NOMO-1 treated with dmso at 0.1 percent for 144 hours (cell line): ENCODE results near the gene SGPL1.

Source experiments
- DNase-seq: peaks from one replicate; lab custom pipeline; 2025; ENCODE audit not compliant: unreplicated experiment; lab: John Stamatoyannopoulos, UW

SGPL1 gene

DNA sequence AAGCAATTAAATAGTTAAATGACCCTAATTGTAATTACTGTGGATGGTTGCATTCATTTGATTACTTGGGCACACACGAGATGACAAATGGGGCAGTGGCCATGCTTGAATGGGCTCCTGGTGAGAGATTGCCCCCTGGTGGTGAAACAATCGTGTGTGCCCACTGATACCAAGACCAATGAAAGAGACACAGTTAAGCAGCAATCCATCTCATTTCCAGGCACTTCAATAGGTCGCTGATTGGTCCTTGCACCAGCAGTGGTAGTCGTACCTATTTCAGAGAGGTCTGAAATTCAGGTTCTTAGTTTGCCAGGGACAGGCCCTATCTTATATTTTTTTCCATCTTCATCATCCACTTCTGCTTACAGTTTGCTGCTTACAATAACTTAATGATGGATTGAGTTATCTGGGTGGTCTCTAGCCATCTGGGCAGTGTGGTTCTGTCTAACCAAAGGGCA is 64.4 kb downstream of the SGPL1 start:
- peak; percentile 16 for DNase-seq

DNA sequence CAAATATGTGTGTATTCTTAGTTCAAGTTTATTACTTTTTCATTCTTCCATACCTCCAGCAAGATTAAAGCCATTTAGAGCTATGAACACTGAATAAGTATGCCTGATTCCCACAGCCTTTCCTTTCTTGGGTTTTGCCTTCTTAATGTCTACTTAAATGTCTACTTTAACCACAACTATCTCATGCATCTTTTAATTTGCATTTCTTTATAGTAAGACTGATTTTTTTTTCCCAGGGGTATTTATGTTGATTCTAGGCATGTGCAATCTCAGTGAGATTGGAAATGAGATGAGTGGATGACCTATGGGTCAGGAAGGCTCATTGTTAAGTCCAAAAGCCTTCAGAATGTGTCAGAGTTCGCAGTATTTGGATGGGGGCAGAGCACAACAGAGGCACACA is 69.0 kb downstream of the SGPL1 start:
- no peak for DNase-seq

DNA sequence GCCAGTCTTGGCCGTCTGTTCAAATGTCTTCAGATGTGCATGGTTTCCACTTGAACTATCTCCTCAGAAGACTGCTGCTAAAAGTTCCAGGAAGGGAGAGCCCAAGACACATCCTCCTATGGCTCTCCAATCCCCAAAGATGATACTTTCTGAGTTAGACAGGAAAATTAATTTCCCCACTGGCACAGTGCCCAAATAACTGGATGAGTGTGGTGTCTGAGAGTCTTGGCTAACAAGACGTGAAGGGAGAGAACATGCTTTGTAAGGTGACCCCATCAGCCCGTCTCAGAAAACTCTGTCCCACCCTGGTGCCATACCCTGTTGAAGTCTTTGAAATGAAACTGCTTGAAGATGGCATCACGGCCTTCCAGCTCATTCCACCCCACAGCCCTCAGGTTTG is 69.7 kb downstream of the SGPL1 start:
- no peak for DNase-seq

DNA sequence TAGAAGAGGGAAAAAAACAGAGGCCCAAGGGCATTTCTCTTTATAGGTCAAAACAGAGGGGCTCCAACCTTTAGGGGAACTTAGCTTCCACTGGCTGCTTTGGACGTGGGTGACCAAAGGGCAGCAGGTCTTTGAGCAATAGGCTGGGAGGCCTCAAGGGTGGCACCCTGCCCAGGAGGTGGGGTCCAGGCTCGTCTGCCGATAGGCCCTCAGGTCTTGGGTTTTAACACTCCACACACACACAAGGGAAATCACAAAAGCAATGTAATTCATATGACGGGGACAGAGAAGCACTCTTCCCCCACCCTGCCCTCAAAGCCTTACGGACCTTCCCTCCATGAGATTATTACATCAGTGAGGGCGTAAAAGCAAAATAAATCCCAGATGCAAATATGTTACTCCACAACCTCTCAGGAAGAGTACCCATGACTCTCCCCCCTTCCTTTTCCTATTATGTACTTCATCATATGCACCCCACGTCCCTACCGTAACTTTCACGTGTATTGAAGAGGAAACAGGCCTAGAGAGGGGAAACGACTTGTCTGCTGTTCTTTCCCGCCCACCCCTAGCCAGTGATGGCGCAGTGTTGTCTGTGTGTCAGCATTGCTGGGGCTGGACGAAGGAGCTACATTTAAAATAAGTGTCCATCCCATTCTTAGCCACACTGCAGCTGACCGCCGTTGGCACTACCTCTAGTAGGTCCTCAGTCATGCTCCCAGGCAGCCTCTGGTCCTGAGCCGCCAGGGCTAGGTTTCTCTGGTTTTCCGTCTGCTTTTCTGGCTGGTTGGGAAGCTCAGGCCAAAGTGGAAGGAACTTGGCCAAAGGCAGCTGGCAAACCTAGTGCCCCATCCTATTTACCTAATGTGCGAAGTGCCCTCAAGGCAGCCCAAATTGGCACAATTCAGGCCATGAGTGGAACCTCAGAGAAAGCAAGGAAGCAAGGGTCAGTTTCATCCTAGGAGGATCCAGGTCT is 70.5 kb downstream of the SGPL1 start:
- DNase-seq, result no peak

DNA sequence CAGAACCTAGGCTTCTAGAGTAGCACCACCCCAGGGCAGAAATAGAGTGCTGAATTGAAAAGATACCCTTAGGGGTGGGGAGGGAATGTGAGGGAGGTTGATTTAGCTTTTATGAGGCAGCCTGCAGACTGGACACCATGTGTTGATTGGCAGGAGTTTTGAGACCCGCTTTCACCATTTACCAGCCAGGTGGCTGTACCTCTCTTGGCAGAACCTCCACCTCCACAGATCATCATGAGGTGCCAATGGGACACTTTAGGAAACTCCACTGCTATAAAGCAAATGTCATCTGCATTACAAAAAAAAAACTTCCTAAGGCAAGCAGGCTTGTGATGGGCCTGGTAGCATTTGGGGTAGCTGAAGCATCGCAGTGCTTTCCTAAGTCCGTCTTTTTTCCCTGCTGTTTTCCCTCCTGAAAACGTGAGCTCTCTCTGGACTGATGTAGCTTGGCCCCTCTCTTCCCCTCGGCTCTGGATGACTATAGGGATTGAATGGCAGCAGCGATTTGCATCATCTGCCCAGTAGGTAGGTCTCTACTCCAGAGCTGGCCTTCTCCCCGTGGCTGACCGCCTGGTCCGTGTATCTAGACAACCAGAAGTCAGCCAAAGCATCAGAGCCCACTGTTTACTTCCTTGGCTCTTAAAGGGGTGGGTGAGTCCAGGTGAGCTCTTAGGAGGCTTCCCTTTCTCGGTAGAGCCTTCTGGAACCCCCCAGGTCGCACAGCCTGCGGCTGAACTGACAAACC is 71.3 kb downstream of the SGPL1 start:
- DNase-seq, result no peak

DNA sequence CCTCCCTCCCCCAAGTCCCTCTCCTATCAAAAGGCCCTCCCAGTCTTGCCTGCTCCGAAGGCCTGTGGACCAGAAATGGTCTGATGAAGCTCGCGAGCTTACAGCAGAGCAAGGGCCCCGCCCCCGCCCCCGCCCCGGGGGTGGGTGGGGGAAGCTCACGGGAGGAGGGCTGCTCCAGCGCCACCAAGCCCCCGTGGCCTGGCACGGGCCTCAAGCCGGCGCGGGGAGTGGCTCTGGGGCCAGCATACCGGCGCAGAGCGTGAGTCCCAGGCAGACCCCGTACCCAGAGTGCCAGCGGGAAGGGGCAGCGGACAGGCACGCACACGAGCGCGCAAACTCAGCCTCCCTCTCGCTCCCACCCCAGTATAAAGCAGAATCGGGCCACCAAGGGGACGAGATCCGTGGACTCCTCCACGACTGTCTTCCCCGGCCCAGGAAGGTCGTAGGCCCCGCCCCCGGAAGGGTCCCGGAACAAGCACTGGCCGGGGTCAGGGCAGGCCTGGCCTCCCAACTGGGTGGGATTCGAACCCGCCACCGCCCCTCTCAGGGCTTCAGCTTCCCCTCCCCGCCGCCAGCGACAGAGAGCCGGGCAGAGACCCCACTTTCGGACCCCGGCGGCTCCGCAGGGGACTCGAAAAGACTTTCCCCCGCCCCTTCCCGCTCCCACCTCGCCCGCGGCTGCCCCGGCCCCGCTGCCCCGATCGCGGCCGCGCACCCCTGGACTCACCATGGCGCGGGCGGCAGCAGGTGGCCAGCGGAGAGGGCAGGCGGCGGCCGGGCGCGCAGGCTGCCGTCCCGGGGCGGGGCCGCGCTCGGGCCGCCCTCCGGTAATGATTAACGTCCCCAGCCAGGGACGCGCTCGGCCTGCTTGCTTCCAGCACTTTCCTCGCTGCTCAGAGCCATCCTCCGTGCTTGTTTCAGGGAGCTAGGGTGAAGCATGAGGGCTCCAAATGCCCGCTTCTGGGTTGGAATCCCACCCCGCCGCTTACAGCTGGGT is 72.4 kb downstream of the SGPL1 start, which contains the start of gene PCBD1:
Gene PCBD1 (minus strand): TSS at position 762 of the 997 bp plus-strand sequence. CDS start 32 bp downstream, at position 730.
- peak; percentile 36 for DNase-seq

DNA sequence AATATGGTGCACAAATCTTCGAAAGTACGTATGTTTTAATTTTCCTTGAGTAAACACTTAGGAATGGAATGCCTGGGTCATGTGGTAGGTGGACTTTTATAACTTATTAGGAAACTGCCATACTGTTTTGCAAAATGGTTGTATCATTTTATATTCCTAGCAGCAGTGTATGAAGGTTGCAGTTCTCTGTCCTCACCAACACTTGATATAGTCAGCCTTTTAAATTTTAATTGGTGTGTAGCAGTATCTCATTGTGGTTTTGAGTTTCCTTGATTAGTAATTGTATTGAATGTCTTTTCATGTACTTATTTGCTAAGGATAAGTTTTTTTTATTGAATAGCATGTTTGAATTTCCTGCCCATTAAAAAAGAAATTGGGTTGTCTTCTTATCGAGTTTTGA is 73.5 kb downstream of the SGPL1 start:
- no peak for DNase-seq

DNA sequence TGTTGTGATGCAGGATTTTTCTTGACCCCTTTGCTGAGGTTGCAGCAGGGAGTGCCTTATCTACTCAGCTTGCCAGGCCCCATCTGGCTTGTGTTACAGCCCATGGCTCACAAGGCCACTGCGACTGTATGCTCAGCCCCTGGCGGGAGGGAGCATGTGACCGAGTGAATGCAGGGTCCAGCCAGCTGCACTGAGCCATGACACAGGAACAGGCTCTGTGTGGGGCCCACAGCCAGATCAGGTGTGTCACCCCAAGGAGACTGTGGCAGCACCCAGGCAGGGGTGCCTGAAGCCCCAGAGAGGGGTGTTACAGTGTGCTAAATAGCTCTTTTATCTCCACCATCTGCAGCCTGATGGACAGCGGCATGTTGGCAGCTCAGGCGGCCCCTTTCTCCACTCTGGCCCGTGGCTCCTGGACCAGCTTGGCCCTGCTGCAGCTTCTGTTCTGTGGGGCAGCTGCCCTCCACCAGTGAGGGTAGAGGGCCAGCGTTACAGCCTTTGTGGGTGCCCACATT is 75.2 kb downstream of the SGPL1 start:
- DNase-seq, result no peak

DNA sequence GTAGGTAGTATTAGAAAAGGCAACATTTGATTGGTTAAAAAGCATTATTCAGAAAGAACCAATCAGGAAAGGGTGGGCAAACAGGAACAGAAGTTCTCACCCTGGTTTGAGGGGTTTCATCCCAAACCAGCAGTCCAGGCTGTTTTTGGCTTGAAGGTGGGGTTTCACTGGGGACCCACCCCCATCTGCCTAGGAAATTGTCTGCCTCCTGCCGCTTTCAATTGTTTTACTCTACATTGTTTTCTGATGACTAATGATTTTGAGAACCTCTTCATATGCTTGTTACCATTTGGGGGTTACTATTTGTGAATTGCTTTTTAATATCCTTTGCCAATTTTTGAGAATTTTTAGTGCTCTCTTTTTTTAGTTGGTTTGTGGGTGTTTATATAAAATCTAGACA is 75.9 kb downstream of the SGPL1 start:
- no peak for DNase-seq

DNA sequence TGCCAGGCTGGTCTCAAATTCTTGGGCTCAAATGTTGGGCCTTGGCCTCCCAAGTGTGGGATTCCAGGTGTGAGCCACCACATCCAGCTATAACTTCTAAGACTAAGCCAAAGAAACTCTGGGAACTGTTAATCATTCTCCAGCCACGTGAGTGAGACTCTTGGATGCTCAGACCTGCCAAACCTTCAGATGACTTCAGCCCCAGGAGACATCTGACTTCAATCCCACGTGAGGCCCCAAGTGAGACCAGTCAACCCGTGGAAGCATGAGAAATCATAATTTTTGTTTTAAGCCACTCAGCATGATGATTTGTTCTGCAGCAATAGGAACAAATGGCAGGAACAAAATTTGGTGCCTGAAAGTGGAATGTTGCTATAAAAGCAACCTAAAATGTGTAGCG is 76.9 kb downstream of the SGPL1 start:
- DNase-seq, result no peak

DNA sequence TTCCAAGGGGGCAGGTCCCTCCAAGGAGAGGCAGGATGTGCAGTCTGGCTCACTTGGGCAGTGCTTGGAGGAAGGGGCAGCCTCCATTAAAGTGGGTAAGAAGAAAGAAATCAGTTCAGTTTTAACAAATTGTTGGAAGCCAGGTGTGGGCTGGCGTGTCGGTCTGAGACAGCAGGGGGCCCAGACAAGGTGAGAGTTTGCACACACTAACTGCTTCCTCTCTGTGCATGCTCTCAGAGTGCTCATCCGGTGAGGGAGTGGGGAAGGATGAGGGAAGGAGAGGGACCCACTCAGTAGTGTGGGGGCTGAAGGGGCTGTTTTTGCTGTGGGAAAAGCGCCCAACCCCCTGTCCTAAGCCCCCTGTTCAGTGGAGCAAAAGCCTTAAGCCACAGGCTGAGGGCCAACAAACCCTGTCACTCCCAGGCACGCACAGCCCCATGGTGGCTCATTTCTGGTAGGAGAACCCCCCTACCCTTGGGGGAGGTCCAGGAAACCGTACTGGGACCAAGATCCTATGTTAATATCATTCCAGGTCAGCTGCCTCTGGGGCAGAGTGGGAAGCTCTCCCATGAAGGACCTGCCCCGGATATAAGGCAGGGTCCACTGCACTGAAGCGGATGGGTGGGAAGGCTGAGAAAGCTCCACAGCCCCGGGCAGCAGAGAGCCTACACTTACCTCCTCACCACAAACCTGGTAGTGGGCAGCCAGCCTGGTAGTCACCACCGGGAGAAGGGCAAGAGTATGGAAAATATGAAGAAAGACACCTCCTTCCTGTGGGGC is 77.7 kb downstream of the SGPL1 start:
- no peak for DNase-seq

DNA sequence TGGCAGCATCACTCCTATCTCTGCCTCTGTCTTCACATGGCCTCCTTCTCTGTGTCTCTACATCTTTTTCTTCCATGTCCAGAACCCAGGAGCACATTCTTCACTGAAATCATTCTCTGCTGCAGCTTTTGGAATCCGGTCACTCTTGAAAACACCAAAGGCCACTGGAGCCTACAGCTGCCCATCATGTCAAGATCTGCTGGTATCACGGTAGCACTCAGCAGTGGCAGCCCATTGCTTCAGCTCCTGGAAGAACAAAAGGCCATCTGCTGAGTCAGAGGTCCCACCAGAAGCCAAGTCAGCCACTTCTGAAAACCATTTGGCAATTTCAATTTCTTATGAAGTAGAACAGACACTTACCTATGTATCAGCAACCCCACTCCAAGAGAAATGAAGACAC is 78.7 kb downstream of the SGPL1 start:
- DNase-seq, result no peak

DNA sequence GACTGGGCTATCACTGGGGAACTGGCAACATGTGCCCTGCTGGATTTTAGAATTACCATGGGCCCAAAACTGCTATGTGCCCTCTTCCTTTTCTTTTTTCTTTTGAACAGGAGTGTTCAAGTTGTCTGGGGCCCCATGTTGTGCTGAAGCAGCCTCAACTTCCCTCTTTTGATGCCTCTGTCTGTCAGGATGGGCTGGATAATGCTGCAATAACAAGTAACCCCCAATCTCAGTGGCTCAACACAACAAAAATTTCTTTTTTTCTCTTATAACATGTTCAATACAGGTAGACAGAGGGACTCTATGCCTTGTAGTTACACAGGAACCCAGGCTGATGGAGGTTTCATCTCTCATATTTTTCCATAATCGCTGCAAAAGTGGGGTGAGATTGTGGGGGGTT is 80.8 kb downstream of the SGPL1 start:
- DNase-seq, result no peak

DNA sequence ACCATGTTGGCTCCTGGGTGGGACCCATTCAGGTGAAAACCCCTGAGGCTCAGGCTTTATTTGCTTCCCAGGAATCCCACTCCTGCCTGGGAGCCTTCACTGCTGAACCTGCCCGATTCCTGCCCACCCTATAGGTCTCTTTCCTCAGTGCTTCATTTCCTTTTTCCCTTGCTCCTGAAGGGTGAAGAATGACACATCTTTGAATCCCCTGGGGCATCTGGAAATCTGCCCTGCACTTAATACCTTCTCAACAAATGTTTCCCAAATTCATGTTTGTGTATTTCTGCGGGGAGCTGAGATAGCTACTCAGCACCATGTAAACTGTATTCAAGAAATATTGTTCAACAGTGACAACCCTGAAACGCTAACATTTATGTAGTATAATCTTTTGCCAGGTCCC is 82.9 kb downstream of the SGPL1 start:
- no peak for DNase-seq

DNA sequence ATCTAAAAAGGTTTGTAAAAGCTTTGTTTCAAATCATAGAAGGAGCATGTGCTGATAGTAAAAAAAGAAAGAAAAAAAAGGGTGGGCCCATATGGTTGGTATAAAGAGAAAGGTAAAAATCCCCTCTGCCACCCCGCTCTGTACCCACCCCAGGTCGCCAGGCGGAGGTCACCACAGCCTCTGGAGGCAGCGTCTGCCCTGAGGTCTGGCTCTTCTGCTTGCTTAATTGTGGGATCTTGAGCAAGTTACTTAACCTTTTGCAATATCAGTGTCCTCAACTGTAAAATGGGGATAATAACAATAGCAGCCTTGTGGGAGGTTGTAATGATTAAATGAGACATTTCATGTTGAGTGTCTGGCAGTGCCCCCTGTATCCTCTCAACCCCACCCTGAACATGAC is 83.3 kb downstream of the SGPL1 start:
- no peak for DNase-seq

DNA sequence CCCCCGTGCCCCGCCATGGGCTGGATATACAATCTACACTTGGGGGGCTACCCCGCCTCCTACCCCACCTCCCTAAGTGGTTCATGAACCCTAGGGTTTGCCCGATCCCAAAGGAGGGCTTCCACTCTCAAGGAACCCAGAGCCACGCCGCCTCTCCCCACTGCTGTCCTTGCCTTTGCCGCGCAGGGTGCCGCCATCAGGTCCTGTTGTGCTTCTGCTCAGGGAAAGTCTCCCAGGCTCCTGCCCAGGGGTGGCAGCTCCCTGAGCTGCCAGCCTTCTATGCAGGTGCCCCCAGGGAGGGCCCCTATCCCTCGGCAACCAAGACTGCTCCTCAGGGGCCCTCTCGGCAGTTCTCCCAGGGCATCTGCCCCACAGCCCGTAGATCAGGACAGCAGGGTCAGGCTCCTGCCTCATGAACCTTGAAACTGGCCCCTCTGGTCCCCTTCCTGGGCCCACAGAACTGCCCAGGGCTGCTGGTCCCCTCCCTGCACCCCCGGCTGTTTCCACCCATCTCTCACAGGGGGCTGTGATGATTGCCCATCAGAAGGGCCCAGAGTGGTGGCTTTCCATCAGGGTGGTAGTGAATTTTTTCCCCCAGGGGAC is 85.6 kb downstream of the SGPL1 start:
- DNase-seq, result no peak

DNA sequence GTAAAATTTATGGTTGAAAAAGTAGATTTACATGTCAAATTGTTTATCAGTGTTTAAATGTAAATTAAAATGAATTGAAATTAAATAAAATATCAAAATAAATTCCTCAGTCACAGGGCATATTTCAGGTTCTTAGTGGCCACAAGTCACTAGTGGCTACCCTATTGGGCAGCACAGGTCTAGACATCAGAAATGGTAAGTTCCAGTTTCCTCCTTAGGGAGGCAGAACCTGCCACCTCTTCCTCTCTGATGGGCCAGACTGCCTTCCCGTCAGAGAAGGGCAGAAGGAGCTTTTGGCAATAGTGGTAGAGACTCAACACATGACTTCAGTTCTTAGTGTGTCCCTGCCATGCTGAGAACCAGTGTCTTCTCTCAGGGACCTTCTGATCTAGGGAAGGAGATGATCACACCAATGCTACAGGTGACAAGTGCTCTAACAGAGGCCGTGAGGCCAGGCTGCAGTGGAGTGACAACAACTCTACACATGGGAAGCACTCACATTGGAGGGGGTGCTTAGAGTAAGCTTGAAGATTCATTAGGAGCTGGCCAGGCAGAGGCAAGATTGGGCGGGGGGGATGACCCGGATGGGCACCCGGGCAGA is 87.0 kb downstream of the SGPL1 start:
- DNase-seq, result no peak

DNA sequence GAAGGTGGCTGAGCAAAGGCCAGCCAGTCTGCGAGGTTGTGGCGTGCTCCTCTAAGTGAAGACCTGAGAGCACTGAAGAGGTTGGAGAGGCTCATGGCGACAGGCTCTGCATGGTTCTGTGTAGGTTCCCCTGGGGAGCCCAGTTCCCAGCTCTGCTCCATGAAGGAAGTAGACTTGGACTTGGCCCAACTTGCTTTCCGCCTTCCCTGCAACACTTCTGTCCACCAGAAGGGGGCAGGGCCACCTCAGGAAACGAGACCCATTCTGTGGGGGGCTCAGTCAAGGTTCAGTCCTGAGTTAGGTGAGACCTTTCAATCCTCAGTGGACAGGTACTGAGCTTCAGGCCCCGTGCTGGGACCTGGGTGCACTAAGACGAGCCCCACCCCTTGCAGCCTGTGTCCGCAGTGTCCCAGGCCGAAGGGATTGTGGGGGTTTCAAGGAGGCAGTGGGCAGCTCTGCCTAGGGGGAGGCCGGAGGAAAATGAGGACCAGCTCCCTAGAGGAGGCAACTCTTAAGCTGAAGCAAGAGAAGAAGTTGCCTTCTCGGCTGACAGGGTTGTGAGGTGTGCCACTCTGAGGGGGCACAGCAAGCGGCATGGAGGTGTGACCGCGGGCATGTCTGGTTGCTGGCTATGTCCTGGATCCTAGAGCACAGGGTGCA is 87.6 kb downstream of the SGPL1 start:
- DNase-seq, result no peak
